Sigmoid colon (tissue), 4 donors: ENCODE data around the gene CLN3.

Experiments
- CTCF ChIP-seq, 4 experiments: fragments of 450-650 bp in 3 of 4; fragments of 200-600 bp in 1 of 4; IDR thresholded peaks; one replicate each; pipeline ENCODE4 v1.5.1; 2016 to 2019; ENCODE audit warnings: antibody characterized with exemption in 4 of 4, mild to moderate bottlenecking in 3 of 4, moderate library complexity in 2 of 4
- EP300 ChIP-seq, 4 donors: sonication (generic); formaldehyde crosslinking; IDR thresholded peaks; one replicate each; pipeline ENCODE4 v1.6.1; 2017; ENCODE audit warnings: antibody characterized with exemption in 4 of 4
- POLR2A ChIP-seq, 2 donors: fragments of 450-650 bp; IDR thresholded peaks; one replicate each; pipeline ENCODE4 v1.6.1; 2016; ENCODE audit warnings: antibody characterized with exemption in 2 of 2, mild to moderate bottlenecking in 2 of 2, moderate library complexity in 2 of 2
- POLR2AphosphoS5 ChIP-seq, 4 donors: sonication (generic); formaldehyde crosslinking; IDR thresholded peaks; one replicate each; pipeline ENCODE4 v1.6.1; 2017; ENCODE audit warnings: antibody characterized with exemption in 4 of 4

GRCh38 chr16:28486266-28486665 lies 5.6 kb downstream of the CLN3 start:
- TF ChIP-seq CTCF (IDR thresholded peaks at IDR 0.05) (no peak), POLR2A (IDR thresholded peaks at IDR 0.05) (no peak), POLR2AphosphoS5 (IDR thresholded peaks at IDR 0.05) (no peak), EP300 (IDR thresholded peaks at IDR 0.05) (no peak)
